Mammary epithelial cell (primary cell): Measurements from ENCODE around the gene CTAGE9.

ENCODE experiments used
- EZH2 ChIP-seq: IDR thresholded peaks from 2 replicates; pipeline ENCODE4 v1.6.1; 2012; ENCODE audit warnings: low read length, inconsistent platforms, borderline replicate concordance
- TF ChIP-seq, protein P1 (sequence below), 2 donors: IDR thresholded peaks in 1 of 2; conservative IDR thresholded peaks in 1 of 2; 2 replicates each; pipeline ENCODE4 v1.5.1; 2011 to 2012; ENCODE audit warnings: inconsistent platforms in 2 of 2, low read length in 2 of 2, mild to moderate bottlenecking in 2 of 2, control low read depth in 1 of 2, low read depth in 1 of 2; ENCODE audit not compliant: insufficient read depth in 1 of 2; ENCODE audit errors: extremely low read depth in 1 of 2

DNA sequence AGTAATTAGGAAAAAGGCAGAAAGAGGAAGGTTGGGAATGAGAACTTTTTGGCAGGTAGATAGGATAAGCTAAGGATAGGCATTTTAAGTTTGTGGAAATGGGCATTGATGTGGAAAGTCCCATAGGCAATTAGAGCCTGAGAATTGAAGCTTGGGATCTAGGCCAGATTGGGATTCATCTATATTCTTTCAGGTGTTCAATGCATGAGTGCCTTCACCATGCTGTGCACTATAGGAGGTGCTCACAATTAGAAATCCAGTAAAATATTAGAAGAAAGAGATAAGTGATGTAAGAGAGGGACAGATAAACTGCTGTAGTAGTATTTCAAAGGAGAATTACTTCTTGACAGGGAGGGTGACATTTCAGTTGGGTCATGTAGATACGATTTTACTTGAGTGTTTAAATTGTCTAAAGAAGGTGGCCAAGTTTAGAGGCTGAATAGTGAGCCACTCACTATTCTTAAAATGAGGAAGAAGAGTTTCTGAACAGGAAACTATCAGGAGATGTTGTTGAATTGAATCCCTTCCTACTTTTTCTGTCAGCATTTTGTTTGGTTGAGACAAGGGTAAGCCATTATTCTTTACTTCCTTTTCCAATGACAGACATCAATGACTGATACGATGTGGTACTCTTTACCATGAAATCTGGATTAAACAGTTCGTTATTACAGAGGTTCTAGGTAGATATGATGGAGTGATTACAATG lies 31.0 kb upstream of the CTAGE9 start:
- TF ChIP-seq, protein P1, sequence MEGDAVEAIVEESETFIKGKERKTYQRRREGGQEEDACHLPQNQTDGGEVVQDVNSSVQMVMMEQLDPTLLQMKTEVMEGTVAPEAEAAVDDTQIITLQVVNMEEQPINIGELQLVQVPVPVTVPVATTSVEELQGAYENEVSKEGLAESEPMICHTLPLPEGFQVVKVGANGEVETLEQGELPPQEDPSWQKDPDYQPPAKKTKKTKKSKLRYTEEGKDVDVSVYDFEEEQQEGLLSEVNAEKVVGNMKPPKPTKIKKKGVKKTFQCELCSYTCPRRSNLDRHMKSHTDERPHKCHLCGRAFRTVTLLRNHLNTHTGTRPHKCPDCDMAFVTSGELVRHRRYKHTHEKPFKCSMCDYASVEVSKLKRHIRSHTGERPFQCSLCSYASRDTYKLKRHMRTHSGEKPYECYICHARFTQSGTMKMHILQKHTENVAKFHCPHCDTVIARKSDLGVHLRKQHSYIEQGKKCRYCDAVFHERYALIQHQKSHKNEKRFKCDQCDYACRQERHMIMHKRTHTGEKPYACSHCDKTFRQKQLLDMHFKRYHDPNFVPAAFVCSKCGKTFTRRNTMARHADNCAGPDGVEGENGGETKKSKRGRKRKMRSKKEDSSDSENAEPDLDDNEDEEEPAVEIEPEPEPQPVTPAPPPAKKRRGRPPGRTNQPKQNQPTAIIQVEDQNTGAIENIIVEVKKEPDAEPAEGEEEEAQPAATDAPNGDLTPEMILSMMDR (conservative IDR thresholded peaks at IDR 0.05 in 1 of 2, IDR thresholded peaks at IDR 0.05 in 1 of 2; ENCODE audit: extremely low read depth in 1 of 2, insufficient read depth in 1 of 2, low read depth in 1 of 2, low read length in 2 of 2), result no peak
- no peak for TF ChIP-seq EZH2
